GM21528 (cell line): ENCODE data around the gene FBXL3.
"Not testable (repeated sequence)": the region's sequence is repeated elsewhere in the genome, so short reads cannot be mapped to it uniquely, and the experiment has no call there.

Experiments used
- ATAC-seq: cut with Tn5 transposase; IDR thresholded peaks from one replicate; pipeline ENCODE4 v1.9.1; 2021; ENCODE audit warnings: mild to moderate bottlenecking, moderate library complexity; ENCODE audit not compliant: unreplicated experiment, low FRiP score

FBXL3 gene

DNA sequence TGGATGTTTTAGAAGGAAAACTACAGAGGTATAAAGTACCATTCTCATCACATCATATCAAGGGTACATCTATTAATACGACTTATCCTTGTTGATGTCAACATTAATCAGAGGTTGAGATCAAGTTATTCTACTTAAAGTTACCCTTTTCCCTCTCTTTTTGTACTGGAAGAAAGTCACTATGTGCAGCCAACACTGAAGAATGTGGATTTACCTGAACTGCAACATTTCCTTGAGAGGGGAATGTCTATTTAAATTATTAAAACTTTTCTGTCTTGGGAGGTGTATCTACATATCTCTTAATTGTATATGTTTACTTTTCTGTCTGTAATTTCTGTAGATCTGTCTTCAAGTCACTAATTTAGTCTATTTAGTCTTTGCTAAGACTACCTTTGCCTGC, 2.5 kb upstream of the FBXL3 start:
- no peak for ATAC-seq

- no peak for ATAC-seq
Observed at GRCh38 chr13:77028202-77028601, 1.2 kb upstream of the FBXL3 start.

GRCh38 chr13:77026255-77026860, 601 bp downstream of the FBXL3 start:
- ATAC-seq = peak; percentile 68

GRCh38 chr13:77022341-77022740, 4.6 kb downstream of the FBXL3 start:
- ATAC-seq = no peak

- no peak for ATAC-seq
Observed at GRCh38 chr13:77019756-77020155, 7.2 kb downstream of the FBXL3 start.

DNA sequence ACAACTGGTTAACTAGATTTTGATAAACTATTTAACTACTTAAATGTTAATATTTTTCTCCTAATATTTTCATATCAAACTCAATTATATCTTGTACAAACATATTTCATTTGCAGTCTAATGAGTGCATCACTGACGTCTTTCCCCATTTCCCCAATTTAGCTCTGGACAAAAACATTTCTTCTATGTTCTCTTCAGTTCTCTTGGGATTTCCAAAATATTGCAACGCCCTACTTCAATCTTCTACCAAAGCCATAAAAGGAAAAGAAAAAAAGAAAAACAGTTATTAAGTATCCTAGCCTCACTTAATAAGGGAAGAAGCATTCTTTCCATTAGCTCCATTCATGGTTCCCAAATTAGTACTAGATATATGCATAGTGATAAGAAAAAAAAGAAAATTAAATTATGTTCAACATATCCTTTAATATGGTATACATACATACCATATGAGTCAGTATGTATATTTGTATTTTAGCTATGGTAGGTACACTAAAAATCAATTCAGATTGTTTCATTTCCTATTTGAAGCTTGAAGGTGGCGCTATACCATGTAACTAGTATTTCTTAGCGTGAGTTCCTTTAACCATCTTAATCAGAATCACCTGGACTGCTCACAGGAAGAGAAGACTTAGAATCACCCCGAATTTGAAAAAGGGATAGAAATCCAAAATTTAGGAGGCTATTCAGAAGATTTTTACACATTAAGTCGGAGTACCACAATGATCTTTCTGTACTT, 9.9 kb downstream of the FBXL3 start:
- no peak for ATAC-seq

- ATAC-seq = no peak
Observed at GRCh38 chr13:77016251-77016812, 10.6 kb downstream of the FBXL3 start.

GRCh38 chr13:77014906-77015685, 11.9 kb downstream of the FBXL3 start:
- ATAC-seq = no peak

DNA sequence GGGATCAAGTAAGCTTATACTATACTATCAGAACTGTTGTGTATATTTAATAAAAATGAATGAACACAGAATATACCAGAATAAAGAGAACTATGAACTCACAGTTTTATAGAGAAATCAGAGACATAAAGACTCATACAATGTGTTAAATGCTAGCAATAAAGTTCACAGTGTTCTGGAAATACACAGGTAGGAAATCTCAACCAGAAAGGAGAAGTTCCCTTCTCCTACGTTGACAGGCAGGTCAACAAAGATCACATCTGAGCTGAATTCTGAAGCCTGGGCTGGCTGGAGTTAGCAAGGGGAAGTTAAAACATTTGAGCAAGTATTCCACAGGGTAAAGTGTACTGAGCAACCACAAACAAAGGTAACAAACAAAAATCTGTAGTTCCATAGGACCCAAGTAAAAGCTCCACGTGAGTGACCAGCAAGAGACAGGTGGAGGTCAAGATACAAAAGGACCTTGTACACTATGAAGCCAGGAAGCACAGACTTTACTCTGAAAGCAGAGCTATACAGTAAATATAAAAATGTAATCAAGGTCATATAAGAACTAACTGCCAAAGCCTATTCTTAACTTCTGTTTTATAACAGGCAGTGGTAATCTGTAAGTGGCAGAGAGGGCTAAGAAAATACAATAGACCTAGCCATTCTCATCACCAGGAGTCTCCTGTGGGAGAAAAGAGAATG, 13.0 kb downstream of the FBXL3 start:
- ATAC-seq = no peak

GRCh38 chr13:77009719-77010118, 17.2 kb downstream of the FBXL3 start:
- not testable (repeated sequence) for ATAC-seq

DNA sequence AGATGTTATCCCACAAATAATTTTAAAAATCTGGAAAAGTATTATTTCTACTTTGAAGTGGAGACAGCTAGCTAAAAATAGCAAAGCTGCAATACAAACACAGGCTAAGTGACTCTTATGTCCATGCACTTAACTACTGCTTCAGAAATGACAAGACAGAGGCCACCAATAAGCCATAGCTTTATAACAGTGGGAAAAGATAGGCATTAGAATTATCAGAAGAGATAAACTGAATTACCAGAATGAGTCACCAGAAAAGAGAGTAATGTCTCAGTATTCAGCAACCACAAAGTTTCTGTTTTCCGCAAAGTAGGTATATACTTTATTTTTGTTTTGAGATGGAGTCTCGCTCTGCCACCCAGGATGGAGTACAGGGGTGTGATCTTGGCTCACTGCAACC, 17.9 kb downstream of the FBXL3 start:
- ATAC-seq = no peak

- ATAC-seq = not testable (repeated sequence)
Observed at GRCh38 chr13:77008337-77008736, 18.6 kb downstream of the FBXL3 start.

DNA sequence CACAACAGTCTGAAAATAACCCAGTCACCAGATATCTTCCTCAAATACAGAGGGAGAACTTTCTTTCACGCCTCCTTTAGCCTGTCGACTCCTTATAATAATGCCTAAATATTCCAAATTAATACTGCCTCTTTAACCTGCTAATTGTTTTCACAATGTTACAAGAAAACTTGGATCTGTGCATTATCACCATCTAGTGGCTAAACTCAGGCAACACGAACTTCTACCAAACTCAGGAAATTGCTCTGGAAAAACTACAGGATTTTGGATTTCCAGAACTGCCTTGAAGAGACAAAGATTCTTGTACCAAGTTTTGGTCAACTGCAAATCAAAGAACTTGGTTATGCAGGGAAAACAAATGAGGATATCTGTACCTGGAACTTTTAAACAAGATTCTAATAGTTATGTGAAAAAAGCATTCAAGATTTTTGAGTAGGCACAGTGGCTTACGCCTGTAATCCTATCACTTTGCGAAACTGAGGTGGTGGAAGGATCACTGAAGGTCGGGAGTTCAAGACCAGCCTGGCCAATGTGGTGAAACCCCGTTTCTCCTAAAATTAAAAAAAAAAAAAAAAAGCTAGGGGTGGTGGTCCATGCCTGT, 24.3 kb downstream of the FBXL3 start:
- no peak for ATAC-seq

- no peak for ATAC-seq
Observed at GRCh38 chr13:77001963-77002587, 24.9 kb downstream of the FBXL3 start.

DNA sequence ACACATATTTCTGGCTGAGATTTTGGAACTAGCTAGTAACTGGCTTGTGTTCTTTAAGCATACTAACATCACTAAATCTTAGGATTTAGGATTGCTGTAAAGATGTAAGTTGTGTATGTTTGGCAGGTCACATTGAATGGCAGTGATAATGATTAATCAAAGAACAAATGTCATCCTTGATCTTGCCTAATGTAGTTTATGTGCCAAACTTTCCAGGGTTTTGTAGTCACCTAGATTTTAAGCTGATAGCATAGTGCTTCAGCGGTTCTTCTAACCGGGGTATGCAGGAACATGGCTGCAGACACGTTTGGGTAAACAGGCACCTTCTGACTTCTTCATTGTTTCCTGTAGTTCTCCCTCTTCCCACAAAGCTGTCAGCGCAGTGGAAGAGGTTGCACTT, 25.4 kb downstream of the FBXL3 start:
- ATAC-seq = no peak

GRCh38 chr13:77000475-77000874, 26.5 kb downstream of the FBXL3 start:
- no peak for ATAC-seq

- no peak for ATAC-seq
Observed at GRCh38 chr13:76994281-76994680, 32.7 kb downstream of the FBXL3 start.

DNA sequence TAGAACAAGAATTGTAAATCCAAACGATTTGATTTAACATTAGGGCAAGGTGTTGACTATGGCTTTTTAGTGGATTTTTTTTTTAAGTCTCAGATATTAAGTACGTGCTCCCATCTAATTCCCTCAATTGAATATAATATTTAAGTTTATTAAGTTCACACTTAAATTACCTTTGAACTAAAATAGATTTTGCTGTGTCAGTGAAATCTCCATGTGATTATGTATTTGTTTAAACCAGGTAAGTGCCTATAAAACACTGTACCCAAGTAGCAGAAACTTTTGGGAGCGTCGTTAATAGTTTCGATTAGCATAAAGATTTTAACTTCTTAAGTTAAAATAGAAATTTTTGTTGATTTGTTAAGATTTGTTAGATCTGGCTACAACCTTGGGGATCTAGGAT, 33.5 kb downstream of the FBXL3 start:
- no peak for ATAC-seq

DNA sequence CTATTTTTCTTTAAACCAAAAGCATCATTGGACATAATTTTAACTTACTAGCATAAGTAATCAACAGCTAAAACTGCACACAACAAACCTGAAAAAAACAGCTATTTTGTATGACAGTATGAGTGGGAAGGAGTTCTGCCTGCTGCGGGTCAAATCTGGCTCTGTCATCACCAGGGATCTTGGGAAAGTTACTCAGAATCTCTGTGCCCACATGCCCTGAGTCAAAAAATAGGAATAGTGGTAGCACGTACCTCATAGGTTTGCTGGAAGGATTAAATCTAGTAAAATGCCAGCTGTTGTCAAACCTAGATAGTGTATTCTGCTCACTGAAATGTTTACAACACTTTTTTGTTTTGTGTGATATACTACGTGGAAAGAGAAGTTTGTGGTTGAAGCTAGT, 33.9 kb downstream of the FBXL3 start:
- no peak for ATAC-seq

GRCh38 chr13:76992548-76993001, 34.4 kb downstream of the FBXL3 start:
- no peak for ATAC-seq
